H1 (cell line): ENCODE measurements around the gene ARHGAP28. TPM values are rescaled to one million over a fixed set of nuclear protein-coding genes. Genes with fewer than 3 reads are reported as not detected.

ENCODE experiments used
- BCL11A ChIP-seq, 2 experiments: IDR thresholded peaks; one replicate each; pipeline ENCODE4 v1.6.1; 2011; ENCODE audit warnings: low read depth in 2 of 2, low read length in 2 of 2, mild to moderate bottlenecking in 2 of 2
- CHD7 ChIP-seq: fragments of 300-600 bp; sonication (generic); IDR thresholded peaks from 2 replicates; pipeline ENCODE4 v1.7.1; 2012; ENCODE audit warnings: low read length, moderate library complexity, mild to moderate bottlenecking, inconsistent platforms; ENCODE audit not compliant: insufficient replicate concordance
- CREB1 ChIP-seq: IDR thresholded peaks from 2 replicates; pipeline ENCODE4 v1.6.1; 2012; ENCODE audit warnings: inconsistent platforms
- JUND ChIP-seq: IDR thresholded peaks from 2 replicates; pipeline ENCODE4 v1.6.1; 2011; ENCODE audit warnings: mild to moderate bottlenecking, improper control_type of control experiment, low read length
- KDM5A ChIP-seq: fragments of 200-600 bp; IDR thresholded peaks from 2 replicates; pipeline ENCODE4 v1.7.1; 2012; ENCODE audit warnings: mild to moderate bottlenecking, low read length, inconsistent platforms, mixed read lengths
- MAFK ChIP-seq: IDR thresholded peaks from 2 replicates; pipeline ENCODE4 v1.6.1; 2012; ENCODE audit warnings: low read depth, mild to moderate bottlenecking, improper control_type of control experiment, low read length
- NRF1 ChIP-seq: IDR thresholded peaks from 2 replicates; pipeline ENCODE4 v1.6.1; 2011; ENCODE audit warnings: mild to moderate bottlenecking, low read depth, low read length, improper control_type of control experiment
- SIN3A ChIP-seq, 2 experiments: IDR thresholded peaks in 1 of 2; conservative IDR thresholded peaks in 1 of 2; 2 replicates each; pipeline ENCODE4 v1.6.1; 2011 to 2012; ENCODE audit warnings: low read length in 2 of 2, improper control_type of control experiment in 1 of 2, low read depth in 1 of 2, mild to moderate bottlenecking in 1 of 2
- SUZ12 ChIP-seq: fragments of 200-600 bp; sonication (generic); IDR thresholded peaks from 2 replicates; pipeline ENCODE4 v1.6.1; 2012; ENCODE audit warnings: mild to moderate bottlenecking, inconsistent platforms, low read length, moderate library complexity, mixed read lengths
- USF2 ChIP-seq: IDR thresholded peaks from 2 replicates; pipeline ENCODE4 v1.6.1; 2011; ENCODE audit warnings: low read length, improper control_type of control experiment
- polyA plus RNA-seq, 7 experiments: library from polyadenylated mRNA; depleted of rRNA in 3 of 7; stranded (reverse) in 5 of 7; unstranded in 2 of 7; fragments of >200 nt in 5 of 7; fragments of 200-250 nt in 2 of 7; gene quantifications; 1 replicate in 5 of 7; 2 replicates in 1 of 7; 4 replicates in 1 of 7; pipeline versions ENCODE4 v1.2.1 to v1.2.3, GENCODE V29; 2011 to 2013; ENCODE audit warnings: missing spikeins in 2 of 7, mixed read lengths in 2 of 7
- total RNA-seq: library from RNA; stranded (reverse); fragmentation: NEBNext Ultra II Directional; extraction: Animal tissue kit (Norgen Biotek cat#: 25700); gene quantifications from 2 replicates; pipeline ENCODE4 v1.2.1, GENCODE V29; 2021

ARHGAP28 gene
- total and polyA plus RNA-seq, 2 of the 8 experiments (the other 6 are each of a cell fraction or from before 2014, with no cell fraction given): 2.9 to 14.4 TPM

GRCh38 chr18:6874315-6874714 lies 144.8 kb downstream of the ARHGAP28 start (continued):
- TF ChIP-seq CHD7: no peak
- no peak for TF ChIP-seq MAFK
- no peak for TF ChIP-seq KDM5A
- TF ChIP-seq JUND: no peak
- no peak for TF ChIP-seq NRF1
- no peak for TF ChIP-seq SUZ12
- no peak for TF ChIP-seq BCL11A (IDR thresholded peaks at IDR 0.05; ENCODE audit: low read depth in 2 of 2, low read length in 2 of 2)
- TF ChIP-seq CREB1: no peak
- no peak for TF ChIP-seq USF2
- no peak for TF ChIP-seq SIN3A (conservative IDR thresholded peaks at IDR 0.05 in 1 of 2, IDR thresholded peaks at IDR 0.05 in 1 of 2; ENCODE audit: low read depth in 1 of 2, low read length in 2 of 2)
